GM12872 (cell line): ENCODE measurements around the gene PGM2.

Source experiments
- TF ChIP-seq, protein P1 (sequence below): IDR thresholded peaks from 3 replicates; pipeline ENCODE4 v1.5.1; 2011; ENCODE audit warnings: low read depth, mild to moderate bottlenecking, low read length, moderate library complexity; ENCODE audit not compliant: insufficient read depth

Gene PGM2

DNA sequence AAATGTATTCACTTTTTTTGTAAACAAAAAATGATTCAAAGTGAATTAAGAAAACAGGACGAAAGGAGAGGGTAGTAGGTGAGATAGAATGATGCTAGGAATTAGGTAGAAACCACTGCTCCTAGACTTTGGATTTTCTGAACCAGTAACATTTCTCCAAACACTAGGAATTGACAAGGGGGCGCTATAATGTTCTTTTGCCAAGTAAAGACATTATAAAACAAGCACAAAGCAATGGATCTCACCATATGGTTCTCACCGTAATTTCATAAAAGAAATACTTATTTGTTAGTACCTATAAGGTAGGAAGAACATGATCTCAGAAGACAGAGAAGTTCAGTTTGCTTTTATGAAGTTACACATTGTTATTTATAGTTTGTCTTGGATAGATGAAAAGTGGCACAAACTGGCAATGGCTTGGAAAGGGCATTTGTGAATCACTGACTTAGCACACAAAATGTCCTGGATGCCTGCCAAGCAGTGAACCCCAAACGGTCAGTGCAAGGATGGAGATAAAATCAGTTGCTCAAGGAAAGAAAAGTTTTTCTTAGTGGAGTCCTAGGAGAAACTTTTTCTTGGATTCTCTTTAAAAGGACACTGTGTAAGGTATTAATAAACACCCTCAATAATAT is 56.3 kb downstream of the PGM2 start:
- TF ChIP-seq, protein P1, sequence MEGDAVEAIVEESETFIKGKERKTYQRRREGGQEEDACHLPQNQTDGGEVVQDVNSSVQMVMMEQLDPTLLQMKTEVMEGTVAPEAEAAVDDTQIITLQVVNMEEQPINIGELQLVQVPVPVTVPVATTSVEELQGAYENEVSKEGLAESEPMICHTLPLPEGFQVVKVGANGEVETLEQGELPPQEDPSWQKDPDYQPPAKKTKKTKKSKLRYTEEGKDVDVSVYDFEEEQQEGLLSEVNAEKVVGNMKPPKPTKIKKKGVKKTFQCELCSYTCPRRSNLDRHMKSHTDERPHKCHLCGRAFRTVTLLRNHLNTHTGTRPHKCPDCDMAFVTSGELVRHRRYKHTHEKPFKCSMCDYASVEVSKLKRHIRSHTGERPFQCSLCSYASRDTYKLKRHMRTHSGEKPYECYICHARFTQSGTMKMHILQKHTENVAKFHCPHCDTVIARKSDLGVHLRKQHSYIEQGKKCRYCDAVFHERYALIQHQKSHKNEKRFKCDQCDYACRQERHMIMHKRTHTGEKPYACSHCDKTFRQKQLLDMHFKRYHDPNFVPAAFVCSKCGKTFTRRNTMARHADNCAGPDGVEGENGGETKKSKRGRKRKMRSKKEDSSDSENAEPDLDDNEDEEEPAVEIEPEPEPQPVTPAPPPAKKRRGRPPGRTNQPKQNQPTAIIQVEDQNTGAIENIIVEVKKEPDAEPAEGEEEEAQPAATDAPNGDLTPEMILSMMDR: no peak

DNA sequence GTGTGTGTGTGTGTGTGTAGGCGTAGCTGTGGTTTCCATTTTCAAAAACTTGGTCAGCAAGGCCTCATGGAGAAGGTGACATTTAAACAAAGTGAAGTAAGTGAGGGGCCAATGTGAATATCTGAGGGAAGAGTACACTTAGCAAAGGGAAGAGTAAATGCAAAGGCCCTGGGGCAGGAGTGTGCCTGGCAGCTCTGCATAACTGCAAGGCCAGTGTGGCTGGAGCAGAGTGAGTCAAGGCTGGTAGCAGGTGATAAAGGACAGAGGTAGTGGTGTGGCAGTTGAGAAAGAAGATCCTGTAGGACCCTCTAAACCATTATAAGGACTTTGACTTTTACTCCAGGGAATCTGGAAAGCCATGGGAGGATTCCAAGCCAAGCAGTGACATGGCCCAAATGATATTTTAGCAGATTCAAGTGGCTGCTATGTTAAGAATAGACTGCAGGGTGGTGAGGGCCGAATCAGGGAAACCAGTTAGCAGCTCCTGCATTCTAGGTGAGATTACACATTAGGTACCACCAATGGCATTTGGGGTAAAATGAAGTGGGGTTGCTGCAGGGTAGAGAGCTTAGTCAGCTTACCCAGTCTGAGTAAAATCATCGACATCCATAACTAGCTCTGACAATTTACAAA is 58.5 kb downstream of the PGM2 start:
- TF ChIP-seq, protein P1: no peak

DNA sequence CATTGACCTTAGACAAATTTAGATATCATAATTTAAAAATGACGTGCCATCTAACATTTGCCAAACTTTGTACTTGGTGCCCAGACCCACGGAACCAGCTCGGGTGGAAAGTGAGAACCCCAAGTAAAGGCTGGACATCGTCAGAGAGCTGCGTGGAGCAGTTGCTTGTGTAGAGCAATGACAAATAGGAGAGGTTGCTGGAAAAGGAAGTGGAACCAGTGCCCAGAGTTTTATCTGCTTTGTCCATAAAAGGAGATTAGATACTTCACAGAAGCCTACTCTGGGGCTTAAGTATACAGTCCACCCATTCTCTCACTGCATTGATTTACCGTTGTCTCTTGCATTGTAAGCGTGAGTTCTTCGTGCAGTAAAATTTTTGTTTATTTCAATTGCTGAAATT is 59.0 kb downstream of the PGM2 start:
- TF ChIP-seq, protein P1: no peak

DNA sequence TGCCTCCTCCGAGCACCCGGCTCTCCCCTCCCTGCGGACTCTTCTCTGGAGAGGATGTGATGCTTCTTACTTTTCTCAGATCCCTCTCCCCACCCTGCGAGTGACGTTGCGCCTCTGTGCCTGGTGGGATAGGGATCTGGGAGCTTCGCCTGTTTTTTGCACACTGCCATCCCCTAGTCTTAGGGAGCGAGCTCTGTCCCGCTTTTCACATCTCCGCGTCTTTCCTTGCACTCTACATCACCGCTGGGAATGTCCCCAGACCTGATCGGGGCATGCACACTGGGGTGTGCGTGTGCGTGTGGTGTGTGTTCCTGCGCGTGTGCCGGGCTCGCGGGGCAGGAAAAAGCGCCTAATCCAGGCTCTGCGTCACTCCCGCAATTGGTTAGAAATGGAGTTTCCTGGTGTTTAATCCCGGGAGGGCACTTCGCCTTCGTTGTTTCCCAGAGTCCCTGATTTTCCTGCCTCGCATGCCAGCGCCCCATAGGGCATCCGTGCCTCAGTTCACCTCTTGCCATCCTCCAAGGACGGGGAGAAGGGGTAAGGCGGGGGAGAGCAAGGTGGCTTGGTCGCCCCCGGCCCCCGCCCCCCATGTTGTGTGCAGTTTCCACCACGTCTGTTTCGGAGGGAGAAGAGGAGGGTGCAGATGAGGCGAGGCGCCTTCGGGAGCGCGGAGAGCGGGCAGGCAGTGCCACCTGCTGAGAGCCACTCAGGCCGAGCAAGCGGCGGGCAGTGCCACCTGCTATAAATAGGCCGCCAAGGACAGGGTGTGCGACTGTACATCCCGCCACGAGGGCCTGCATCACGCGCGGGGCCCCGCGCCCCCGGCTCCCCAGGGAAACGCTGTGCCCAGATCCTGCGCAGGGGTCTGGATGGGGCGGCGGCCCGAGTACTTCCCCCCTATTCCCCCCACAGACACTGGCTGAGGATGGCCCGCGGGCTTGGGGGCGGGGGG is 63.6 kb downstream of the PGM2 start:
- TF ChIP-seq, protein P1: no peak

DNA sequence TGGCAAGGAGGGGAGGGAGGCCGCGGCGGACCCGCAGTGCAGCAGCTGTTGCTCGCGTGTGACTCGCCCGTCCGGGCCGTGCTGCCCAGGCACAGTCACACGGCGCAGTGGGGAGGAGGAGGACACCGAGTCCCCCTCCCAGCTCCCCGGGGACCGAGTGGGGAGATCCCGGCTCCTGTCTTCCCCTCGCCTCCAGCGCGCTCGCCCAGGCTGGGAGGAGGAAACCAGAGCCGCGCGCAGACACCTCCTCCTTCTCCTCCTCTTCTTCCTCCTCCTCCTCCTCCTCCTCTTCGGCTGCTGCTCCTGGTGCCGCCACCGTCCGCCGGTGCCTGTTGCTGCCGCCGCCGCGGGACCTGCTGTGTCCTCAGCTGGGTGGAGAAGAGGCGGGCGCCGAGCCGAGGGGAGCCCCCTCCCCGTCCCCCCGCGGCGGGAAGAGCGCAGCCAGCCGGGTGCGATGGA is 64.3 kb downstream of the PGM2 start, which contains the start of gene TBC1D1:
Gene TBC1D1 (plus strand): TSS at position 284 of the 459 bp plus-strand sequence. CDS start 11,012 bp downstream, outside the sequence.
- TF ChIP-seq, protein P1: no peak

DNA sequence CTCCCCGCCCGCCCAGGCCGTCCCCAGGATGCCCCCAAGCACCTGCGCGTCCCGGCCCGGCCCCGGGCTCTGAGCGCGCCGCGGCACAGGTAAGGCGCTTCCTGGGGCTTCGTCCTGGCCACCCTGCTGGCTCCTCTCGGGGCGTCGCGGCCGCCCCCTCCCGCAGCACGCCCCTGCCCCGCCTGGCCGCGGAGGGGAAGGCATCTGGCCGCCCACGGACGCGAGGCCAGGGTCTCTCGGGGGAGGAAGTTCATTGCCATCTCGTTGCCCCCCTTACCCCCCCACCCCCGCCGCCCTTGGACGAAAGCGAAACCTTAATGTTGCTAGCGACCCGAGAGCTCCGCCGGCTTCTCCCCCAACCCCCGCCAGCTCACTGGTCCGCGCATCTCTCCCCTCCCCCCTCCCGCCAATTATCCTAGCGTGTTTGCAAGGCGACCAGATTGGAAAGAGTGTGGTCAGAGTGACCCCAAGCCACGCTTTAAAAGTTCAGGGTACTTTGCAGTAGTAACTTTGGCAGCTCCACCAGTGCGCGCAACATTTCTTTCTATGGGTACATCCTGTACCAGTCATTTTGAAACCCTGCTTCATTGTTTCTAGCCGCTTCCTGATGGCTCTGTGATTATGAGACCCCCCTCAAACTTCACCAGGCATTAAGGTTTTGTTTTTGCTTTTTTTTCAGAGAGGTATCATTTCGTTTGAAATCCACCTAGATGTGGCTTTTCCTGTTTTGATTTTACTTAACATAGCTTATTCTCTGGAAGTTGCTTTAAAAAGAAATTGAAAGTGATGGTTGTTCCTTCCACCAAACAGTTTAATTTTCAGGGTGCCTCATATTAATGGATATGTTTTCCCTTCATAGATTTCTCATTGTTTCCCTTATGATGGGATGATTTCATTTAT is 65.0 kb downstream of the PGM2 start:
- TF ChIP-seq, protein P1: no peak
